NCI-H146 (cell line): ENCODE results near the gene ATP2A1.
A peak's percentile ranks its signal among the peaks of the same experiment; 100 is the strongest.
"Not testable (repeated sequence)": the region's sequence is repeated elsewhere in the genome, so short reads cannot be mapped to it uniquely, and the experiment has no call there.

Experiments
- DNase-seq: peaks from one replicate; lab custom pipeline; 2025; lab: John Stamatoyannopoulos, UW

ATP2A1 gene

DNA sequence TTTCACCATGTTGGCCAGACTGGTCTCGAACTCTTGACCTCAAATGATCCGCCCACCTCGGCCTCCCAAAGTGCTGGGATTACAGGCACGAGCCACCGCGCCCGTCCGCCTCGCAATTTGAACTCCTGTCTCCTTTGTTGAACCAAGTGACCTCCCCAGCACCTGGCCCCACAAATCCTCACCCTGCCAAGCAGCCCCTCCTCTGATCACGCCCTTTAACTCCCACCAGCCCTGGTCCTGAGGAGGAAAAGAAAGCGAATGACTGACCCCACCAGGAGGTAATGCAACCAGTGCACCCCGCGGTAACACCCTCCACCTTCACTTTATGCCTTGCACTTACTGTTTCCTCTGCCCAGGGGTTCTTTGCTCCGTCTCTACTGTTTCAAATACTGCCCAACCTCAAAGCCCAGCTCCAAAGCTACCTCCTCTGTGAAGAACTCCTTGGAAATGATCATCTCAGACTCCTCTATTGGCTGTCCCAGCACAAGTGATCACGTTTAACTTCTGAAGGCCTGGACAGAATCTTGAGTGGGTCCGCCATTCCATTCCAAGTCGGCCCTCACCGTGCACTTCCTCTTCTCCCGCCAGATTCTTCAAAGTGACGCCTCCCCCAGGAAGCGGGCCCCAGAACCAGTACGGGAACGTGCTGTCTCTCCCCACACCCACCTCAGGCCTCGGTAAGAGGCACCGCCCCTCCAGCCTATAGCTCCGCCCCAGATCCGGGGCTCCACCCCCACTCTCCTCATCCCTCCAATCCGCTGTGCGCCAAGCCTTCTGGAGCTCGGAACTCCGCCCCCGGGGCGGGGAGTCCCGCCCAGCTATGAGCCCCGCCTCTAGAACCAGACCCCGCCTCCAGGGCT, 57.9 kb downstream of the ATP2A1 start:
- DNase-seq = peak; percentile 92

- DNase-seq = no peak
Measured at GRCh38 chr16:28936784-28937155, 58.5 kb downstream of the ATP2A1 start.

GRCh38 chr16:28937222-28937876, 59.1 kb downstream of the ATP2A1 start:
- no peak for DNase-seq

- no peak for DNase-seq
Measured at GRCh38 chr16:28938721-28939120, 60.4 kb downstream of the ATP2A1 start.

DNA sequence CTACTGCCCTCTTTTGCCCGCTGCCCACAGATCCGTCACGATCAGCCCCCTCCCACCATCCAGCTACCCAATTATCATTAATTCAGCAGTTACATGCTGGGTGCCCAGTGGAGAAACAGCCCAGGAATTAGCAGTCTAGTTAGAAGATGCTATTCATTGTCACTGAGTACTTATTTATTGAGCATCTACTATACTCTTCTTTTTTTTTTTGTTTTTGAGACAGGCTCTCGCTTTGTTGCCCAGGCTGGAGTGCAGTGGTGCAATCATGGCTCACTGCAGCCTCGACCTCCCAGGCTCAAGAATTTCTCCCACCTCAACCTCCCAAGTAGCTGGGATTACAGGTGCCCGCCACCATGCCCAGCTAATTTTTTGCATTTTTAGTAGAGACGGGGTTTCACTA, 61.5 kb downstream of the ATP2A1 start:
- DNase-seq = not testable (repeated sequence)

GRCh38 chr16:28943281-28943680, 65.0 kb downstream of the ATP2A1 start:
- no peak for DNase-seq

GRCh38 chr16:28946681-28947080, 68.4 kb downstream of the ATP2A1 start:
- DNase-seq = no peak

DNA sequence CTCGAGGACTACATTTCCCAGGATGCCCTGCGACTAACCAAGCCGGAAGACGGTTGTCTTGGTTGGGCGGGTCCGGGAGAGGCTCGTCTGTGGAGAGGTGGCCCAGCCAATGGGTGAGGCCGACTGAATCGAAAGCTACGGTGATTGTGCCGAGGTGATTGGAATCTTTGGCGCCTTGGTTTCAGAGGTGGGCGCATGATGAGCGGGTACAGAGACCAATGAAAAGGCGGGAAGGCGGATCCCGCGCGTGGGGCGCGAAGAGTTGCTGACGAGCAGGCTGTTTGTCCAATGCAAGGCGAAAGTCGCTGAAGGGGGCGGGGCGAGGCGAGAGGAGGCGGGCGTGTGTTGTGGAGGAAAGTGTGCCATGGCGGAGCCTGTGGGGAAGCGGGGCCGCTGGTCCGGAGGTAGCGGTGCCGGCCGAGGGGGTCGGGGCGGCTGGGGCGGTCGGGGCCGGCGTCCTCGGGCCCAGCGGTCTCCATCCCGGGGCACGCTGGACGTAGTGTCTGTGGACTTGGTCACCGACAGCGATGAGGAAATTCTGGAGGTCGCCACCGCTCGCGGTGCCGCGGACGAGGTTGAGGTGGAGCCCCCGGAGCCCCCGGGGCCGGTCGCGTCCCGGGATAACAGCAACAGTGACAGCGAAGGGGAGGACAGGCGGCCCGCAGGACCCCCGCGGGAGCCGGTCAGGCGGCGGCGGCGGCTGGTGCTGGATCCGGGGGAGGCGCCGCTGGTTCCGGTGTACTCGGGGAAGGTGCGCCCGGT, 72.5 kb downstream of the ATP2A1 start, which contains the start of gene NFATC2IP:
TSS of gene NFATC2IP (plus strand) at position 290 of the 762 bp plus-strand sequence. CDS start at position 365, 75 bp downstream.
- DNase-seq = peak; percentile 100

DNA sequence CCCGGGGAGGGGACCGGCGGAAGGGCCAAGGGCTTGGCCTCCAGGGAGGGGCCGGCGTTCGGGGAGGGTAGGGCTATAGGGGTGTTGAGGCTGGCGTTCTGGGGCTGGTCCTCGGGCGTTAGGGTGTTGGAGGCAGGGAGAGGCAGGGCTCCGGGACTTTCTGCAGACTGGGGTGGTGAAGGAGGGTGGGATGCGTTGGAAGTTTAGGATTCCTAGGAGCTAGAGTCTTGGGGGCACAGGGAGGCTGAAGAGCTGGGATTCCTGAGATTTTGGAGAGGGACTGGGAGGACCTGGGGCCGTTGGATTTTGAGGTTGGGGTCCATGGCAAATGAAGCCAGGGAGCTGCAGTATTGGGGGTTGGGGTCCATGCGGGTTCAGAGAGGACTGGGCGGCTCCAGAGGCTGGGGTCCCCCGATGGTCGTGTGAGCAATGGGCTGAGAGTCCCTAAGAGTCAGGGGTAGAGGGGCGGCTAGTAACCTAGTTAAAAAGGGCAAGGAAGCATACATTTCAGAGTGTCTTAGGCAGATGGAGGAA, 73.2 kb downstream of the ATP2A1 start:
- DNase-seq = no peak
